Keratinocyte (primary cell): ENCODE measurements around the gene GMEB2.

Experiments used
- EZH2 ChIP-seq: IDR thresholded peaks from one replicate; pipeline ENCODE4 v1.6.1; 2012; ENCODE audit warnings: inconsistent platforms, mild to moderate bottlenecking, low read length, moderate library complexity
- TF ChIP-seq, protein P1 (sequence below), 3 experiments: IDR thresholded peaks in 1 of 3; conservative IDR thresholded peaks in 1 of 3; optimal IDR thresholded peaks in 1 of 3; 2 replicates in 2 of 3; 3 replicates in 1 of 3; pipeline versions ENCODE3 to v1.5.1; 2011; ENCODE audit warnings: low read length in 3 of 3, mild to moderate bottlenecking in 3 of 3, moderate library complexity in 2 of 3, control low read depth in 1 of 3, inconsistent platforms in 1 of 3; ENCODE audit not compliant: insufficient read depth in 2 of 3; ENCODE audit errors: extremely low read depth in 1 of 3

DNA sequence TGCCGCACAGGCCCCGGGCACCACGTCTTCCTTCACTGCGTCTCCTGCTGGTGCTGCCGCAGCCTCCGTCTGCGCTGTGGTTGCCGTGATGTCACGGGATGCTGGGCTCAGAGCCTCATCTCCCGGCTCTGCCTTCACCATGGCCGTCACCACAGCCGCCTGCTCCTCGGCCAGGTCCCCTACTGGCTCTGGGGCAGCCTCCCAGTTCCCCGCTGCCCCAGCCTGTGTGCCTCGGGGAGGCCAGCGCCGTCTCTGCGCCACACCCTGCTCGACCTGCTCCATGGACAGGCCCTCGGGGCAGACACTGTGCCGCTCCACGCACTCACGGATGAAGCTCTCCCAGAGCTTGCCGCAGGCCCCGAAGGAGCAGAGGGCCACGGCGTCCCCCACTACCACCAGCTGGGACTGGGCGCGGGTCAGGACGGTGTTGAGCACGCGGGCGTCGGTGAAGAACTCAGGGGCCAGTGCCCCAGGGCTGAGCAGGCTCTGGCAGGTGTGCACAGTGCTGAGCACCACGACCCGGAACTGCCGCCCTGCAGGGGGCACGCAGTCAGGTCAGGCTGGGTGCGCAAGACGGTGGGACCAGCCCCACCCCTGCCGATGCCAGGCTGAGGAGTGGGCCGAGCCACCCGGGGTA lies 61.1 kb downstream of the GMEB2 start:
- TF ChIP-seq, protein P1, sequence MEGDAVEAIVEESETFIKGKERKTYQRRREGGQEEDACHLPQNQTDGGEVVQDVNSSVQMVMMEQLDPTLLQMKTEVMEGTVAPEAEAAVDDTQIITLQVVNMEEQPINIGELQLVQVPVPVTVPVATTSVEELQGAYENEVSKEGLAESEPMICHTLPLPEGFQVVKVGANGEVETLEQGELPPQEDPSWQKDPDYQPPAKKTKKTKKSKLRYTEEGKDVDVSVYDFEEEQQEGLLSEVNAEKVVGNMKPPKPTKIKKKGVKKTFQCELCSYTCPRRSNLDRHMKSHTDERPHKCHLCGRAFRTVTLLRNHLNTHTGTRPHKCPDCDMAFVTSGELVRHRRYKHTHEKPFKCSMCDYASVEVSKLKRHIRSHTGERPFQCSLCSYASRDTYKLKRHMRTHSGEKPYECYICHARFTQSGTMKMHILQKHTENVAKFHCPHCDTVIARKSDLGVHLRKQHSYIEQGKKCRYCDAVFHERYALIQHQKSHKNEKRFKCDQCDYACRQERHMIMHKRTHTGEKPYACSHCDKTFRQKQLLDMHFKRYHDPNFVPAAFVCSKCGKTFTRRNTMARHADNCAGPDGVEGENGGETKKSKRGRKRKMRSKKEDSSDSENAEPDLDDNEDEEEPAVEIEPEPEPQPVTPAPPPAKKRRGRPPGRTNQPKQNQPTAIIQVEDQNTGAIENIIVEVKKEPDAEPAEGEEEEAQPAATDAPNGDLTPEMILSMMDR (optimal IDR thresholded peaks at IDR 0.05 in 1 of 3, IDR thresholded peaks at IDR 0.05 in 1 of 3, conservative IDR thresholded peaks at IDR 0.05 in 1 of 3; ENCODE audit: extremely low read depth in 1 of 3, insufficient read depth in 2 of 3, low read length in 3 of 3): no peak
- no peak for TF ChIP-seq EZH2
